Type B pancreatic cell (in vitro differentiated cells): ENCODE results near the gene SLC39A1. TPM values are rescaled to one million over a fixed set of nuclear protein-coding genes. Genes with fewer than 3 reads are reported as not detected.
"Not testable (repeated sequence)": the region's sequence is repeated elsewhere in the genome, so short reads cannot be mapped to it uniquely, and the experiment has no call there.

ENCODE experiments used
- DNase-seq: peaks from one replicate; pipeline ENCODE4 v3.0.0; 2021; ENCODE audit warnings: mixed read lengths; ENCODE audit not compliant: unreplicated experiment; ENCODE audit errors: extremely low spot score
- H3K27ac Mint-ChIP-seq: 2 replicates; pipeline ENCODE4 v1.8.0; 2021; ENCODE audit warnings: mild to moderate bottlenecking, mixed read lengths
- H3K27me3 Mint-ChIP-seq: 2 replicates; pipeline ENCODE4 v1.8.0; 2021; ENCODE audit warnings: mixed read lengths
- H3K36me3 Mint-ChIP-seq: 2 replicates; pipeline ENCODE4 v1.8.0; 2021; ENCODE audit warnings: mixed read lengths
- H3K4me1 Mint-ChIP-seq: one replicate; pipeline ENCODE4 v1.8.0; 2021; ENCODE audit warnings: mixed read lengths; ENCODE audit not compliant: unreplicated experiment
- H3K4me3 Mint-ChIP-seq: 2 replicates; pipeline ENCODE4 v1.8.0; 2021; ENCODE audit warnings: mild to moderate bottlenecking, mixed read lengths
- H3K9me3 Mint-ChIP-seq: 2 replicates; pipeline ENCODE4 v1.8.0; 2021; ENCODE audit warnings: mixed read lengths
- CTCF ChIP-seq: fragments of 200-600 bp; sonication (generic); conservative IDR thresholded peaks from 2 replicates; pipeline ENCODE4 v1.5.0; 2021; ENCODE audit warnings: antibody characterized with exemption, mild to moderate bottlenecking
- long read RNA-seq: library from polyadenylated mRNA; unstranded; transcript quantifications from one replicate; pipeline ENCODE4 v2.0.0, GENCODE V29; 2020
- total RNA-seq: library from RNA; stranded (reverse); gene quantifications from 2 replicates; pipeline ENCODE4 v1.2.1, GENCODE V29; 2021; ENCODE audit warnings: low replicate concordance

Gene SLC39A1
- total RNA-seq: 75.7 and 93.4 TPM in 2 replicates
- long read RNA-seq, transcript SLC39A1-204 (3 exons, 2,723 nt): minor isoform, 46 of 361 reads
- long read RNA-seq, transcript SLC39A1-211 (4 exons, 2,322 nt): minor isoform, 18 of 361 reads
- long read RNA-seq, transcript SLC39A1-203 (4 exons, 2,398 nt): minor isoform, 19 of 361 reads
- long read RNA-seq, transcript SLC39A1-202 (4 exons, 2,084 nt): major isoform, 257 of 361 reads
- long read RNA-seq, partial matches to known transcripts: 12 of 361 reads
- long read RNA-seq, other reads (novel, unspliced or antisense): 7 of 361 reads

GRCh38 chr1:153963030-153963849 lies at the start of gene SLC39A1:
TSS of gene SLC39A1 (minus strand) at chr1:153963537. CDS start at chr1:153962715, 822 bp downstream.
- Mint-ChIP-seq H3K36me3 (peaks cover 9% of the 10 kb centered on the region), H3K27me3 (no peaks in the 10 kb centered on the region), H3K4me3 (peak within 1 kb of the TSS; percentile 92), H3K9me3 (no peaks in the 10 kb centered on the region), H3K27ac (peak within 1 kb of the TSS; percentile 99), H3K4me1 (peaks cover 47% of the 10 kb centered on the region)
- DNase-seq: peak; percentile 97
- TF ChIP-seq CTCF: no peak

- DNase-seq, H3K27me3 Mint-ChIP-seq, H3K4me3 Mint-ChIP-seq, H3K4me1 Mint-ChIP-seq, H3K27ac Mint-ChIP-seq, H3K36me3 Mint-ChIP-seq, H3K9me3 Mint-ChIP-seq: not testable (repeated sequence)
These were observed 49.2 kb upstream of the SLC39A1 start for GRCh38 chr1:154012543-154012942.

- H3K27ac Mint-ChIP-seq: no peak overlapping the region
- no peaks in the 10 kb centered on the region for H3K27me3 Mint-ChIP-seq
- no peak for DNase-seq
- H3K9me3 Mint-ChIP-seq: no peaks in the 10 kb centered on the region
- H3K4me1 Mint-ChIP-seq: no peaks in the 10 kb centered on the region
- no peaks in the 10 kb centered on the region for H3K36me3 Mint-ChIP-seq
- H3K4me3 Mint-ChIP-seq: no peak overlapping the region
- no peak for TF ChIP-seq CTCF
These were observed 48.8 kb upstream of the SLC39A1 start for GRCh38 chr1:154012129-154012528.

- no peak overlapping the region for H3K4me3 Mint-ChIP-seq
- H3K36me3 Mint-ChIP-seq: no peaks in the 10 kb centered on the region
- H3K4me1 Mint-ChIP-seq: peaks cover 6% of the 10 kb centered on the region
- no peak for TF ChIP-seq CTCF
- no peak overlapping the region for H3K27ac Mint-ChIP-seq
- no peaks in the 10 kb centered on the region for H3K27me3 Mint-ChIP-seq
- no peaks in the 10 kb centered on the region for H3K9me3 Mint-ChIP-seq
- no peak for DNase-seq
These were observed 42.8 kb upstream of the SLC39A1 start for GRCh38 chr1:154006136-154006535.

GRCh38 chr1:154000420-154000819 lies 37.1 kb upstream of the SLC39A1 start:
- Mint-ChIP-seq H3K4me3 (no peak overlapping the region), H3K27ac (peak overlapping the region; percentile 95), H3K4me1 (peaks cover 6% of the 10 kb centered on the region), H3K36me3 (peaks cover 4% of the 10 kb centered on the region), H3K9me3 (no peaks in the 10 kb centered on the region), H3K27me3 (no peaks in the 10 kb centered on the region)
- no peak for TF ChIP-seq CTCF
- DNase-seq: no peak

- peaks cover 19% of the 10 kb centered on the region for H3K36me3 Mint-ChIP-seq
- not testable (repeated sequence) for H3K27ac Mint-ChIP-seq
These were observed 33.5 kb upstream of the SLC39A1 start for GRCh38 chr1:153996882-153997281.

More at GRCh38 chr1:153996882-153997281, 33.5 kb upstream of the SLC39A1 start:
- peaks cover 14% of the 10 kb centered on the region for H3K4me1 Mint-ChIP-seq
- not testable (repeated sequence) for H3K27me3 Mint-ChIP-seq, H3K9me3 Mint-ChIP-seq, H3K4me3 Mint-ChIP-seq, DNase-seq
